GDM1 (cell line): ENCODE data around the gene MAP2K1.
"Not testable (repeated sequence)": the region's sequence is repeated elsewhere in the genome, so short reads cannot be mapped to it uniquely, and the experiment has no call there.

Experiments used
- DNase-seq: peaks from one replicate; lab custom pipeline; 2025; lab: John Stamatoyannopoulos, UW

The MAP2K1 gene

GRCh38 chr15:66476535-66476934 is 89.8 kb downstream of the MAP2K1 start:
- DNase-seq: no peak

GRCh38 chr15:66477011-66477410 is 90.3 kb downstream of the MAP2K1 start:
- no peak for DNase-seq

GRCh38 chr15:66480267-66480666 is 93.6 kb downstream of the MAP2K1 start:
- no peak for DNase-seq

- no peak for DNase-seq
Measured at GRCh38 chr15:66481107-66481856, 94.6 kb downstream of the MAP2K1 start.

- no peak for DNase-seq
Measured at GRCh38 chr15:66482539-66482938, 95.8 kb downstream of the MAP2K1 start.

- DNase-seq: no peak
Measured at GRCh38 chr15:66483131-66483566, 96.4 kb downstream of the MAP2K1 start.

- no peak for DNase-seq
Measured at GRCh38 chr15:66484539-66485112, 97.9 kb downstream of the MAP2K1 start.

- DNase-seq: no peak
Measured at GRCh38 chr15:66486887-66487286, 100.2 kb downstream of the MAP2K1 start.

- DNase-seq: no peak
Measured at GRCh38 chr15:66488525-66488924, 101.8 kb downstream of the MAP2K1 start.

- DNase-seq: no peak
Measured at GRCh38 chr15:66489179-66489791, 102.6 kb downstream of the MAP2K1 start.

- DNase-seq: no peak
Measured at GRCh38 chr15:66491846-66492245, 105.1 kb downstream of the MAP2K1 start.

- DNase-seq: no peak
Measured at GRCh38 chr15:66494262-66494661, 107.5 kb downstream of the MAP2K1 start.

GRCh38 chr15:66496951-66497501 is 110.3 kb downstream of the MAP2K1 start:
- DNase-seq: no peak

- DNase-seq: peak; percentile 93
Measured at GRCh38 chr15:66497502-66498455, 111.1 kb downstream of the MAP2K1 start, which contains the start of gene SNAPC5. Gene SNAPC5, minus strand, starts transcription at chr15:66497762. Its CDS starts 31 bp downstream, at chr15:66497731.

GRCh38 chr15:66498501-66499386 is 112.0 kb downstream of the MAP2K1 start:
- no peak for DNase-seq

GRCh38 chr15:66500346-66500745 is 113.6 kb downstream of the MAP2K1 start:
- DNase-seq: not testable (repeated sequence)

GRCh38 chr15:66502491-66502890 is 115.8 kb downstream of the MAP2K1 start:
- no peak for DNase-seq

- not testable (repeated sequence) for DNase-seq
Measured at GRCh38 chr15:66503041-66503648, 116.4 kb downstream of the MAP2K1 start.

GRCh38 chr15:66503780-66504562 is 117.3 kb downstream of the MAP2K1 start:
- DNase-seq: no peak
